Fibroblast of the conjunctiva (primary cell): ENCODE data around the gene S1PR3.
A peak's percentile ranks its signal among the peaks of the same experiment; 100 is the strongest.

Source experiments
- DNase-seq: peaks from one replicate; pipeline ENCODE4 v3.0.0-alpha.2; 2010; ENCODE audit warnings: low read depth

Gene S1PR3

GRCh38 chr9:89038382-89039103 is 47.3 kb downstream of the S1PR3 start:
- peak; percentile 91 for DNase-seq

- DNase-seq, result no peak
These were observed 47.8 kb downstream of the S1PR3 start for GRCh38 chr9:89039104-89039465.

- no peak for DNase-seq
These were observed 48.4 kb downstream of the S1PR3 start for GRCh38 chr9:89039664-89040063.

GRCh38 chr9:89042984-89043383 is 51.7 kb downstream of the S1PR3 start:
- no peak for DNase-seq

- no peak for DNase-seq
These were observed 52.8 kb downstream of the S1PR3 start for GRCh38 chr9:89044104-89044503.

GRCh38 chr9:89044881-89045280 is 53.6 kb downstream of the S1PR3 start:
- DNase-seq, result no peak

- DNase-seq, result peak; percentile 53
These were observed 55.6 kb downstream of the S1PR3 start for GRCh38 chr9:89046832-89047231.

- no peak for DNase-seq
These were observed 56.4 kb downstream of the S1PR3 start for GRCh38 chr9:89047667-89048066.

GRCh38 chr9:89048616-89049015 is 57.3 kb downstream of the S1PR3 start:
- DNase-seq, result no peak

- no peak for DNase-seq
These were observed 58.4 kb downstream of the S1PR3 start for GRCh38 chr9:89049646-89050045.

GRCh38 chr9:89051421-89052025 is 60.3 kb downstream of the S1PR3 start:
- no peak for DNase-seq

- DNase-seq, result no peak
These were observed 61.3 kb downstream of the S1PR3 start for GRCh38 chr9:89052470-89053097.

GRCh38 chr9:89053301-89053700 is 62.0 kb downstream of the S1PR3 start:
- DNase-seq, result no peak
